NCI-H146 treated with DMSO at 0.1 percent for 48 hours (cell line): ENCODE results near the gene RSBN1.
"Not testable (repeated sequence)": the region's sequence is repeated elsewhere in the genome, so short reads cannot be mapped to it uniquely, and the experiment has no call there.

ENCODE experiments used
- DNase-seq: peaks from one replicate; lab custom pipeline; 2025; ENCODE audit not compliant: unreplicated experiment; lab: John Stamatoyannopoulos, UW

The RSBN1 gene

DNA sequence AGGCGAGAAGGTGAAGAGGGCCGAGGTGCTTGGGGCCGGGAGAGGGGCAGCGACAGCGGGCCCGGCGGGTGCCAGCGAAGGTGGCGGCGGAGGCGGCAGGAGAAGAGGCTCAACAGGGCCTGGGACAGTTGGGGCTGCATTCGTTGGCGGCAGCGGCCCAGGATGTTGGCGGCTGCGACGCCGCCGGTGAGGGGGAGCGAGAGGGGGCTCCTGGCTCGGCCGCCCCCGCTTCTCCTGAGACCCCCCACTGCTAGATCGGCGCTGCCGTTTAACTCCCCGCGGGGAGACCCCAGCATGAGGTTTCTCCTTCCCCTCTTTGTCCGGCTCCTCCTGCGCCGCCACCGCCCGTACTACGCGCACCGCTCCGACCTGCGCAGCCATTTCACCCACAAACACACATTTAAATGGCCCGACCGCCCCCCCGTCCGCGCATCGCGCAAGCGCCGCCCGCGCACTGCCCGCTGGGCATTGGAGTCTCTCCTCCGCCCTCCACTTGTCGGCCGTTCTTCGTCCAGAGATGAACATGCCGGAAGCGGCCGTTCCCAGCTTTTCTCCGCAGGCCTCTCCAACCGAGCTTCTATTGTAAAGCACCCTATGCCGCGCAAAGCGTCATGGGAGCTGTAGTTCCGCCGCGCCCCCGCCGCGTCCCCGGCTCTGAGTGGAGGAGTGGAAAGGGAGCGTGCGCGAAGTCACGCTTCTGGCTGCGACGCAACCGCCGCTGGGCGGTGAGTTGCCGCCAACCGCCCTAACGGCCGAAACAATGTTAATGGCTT, at the start of gene RSBN1:
RSBN1 (minus strand) TSS at position 589 of the 773 bp plus-strand sequence; CDS start at position 525, 64 bp downstream.
- DNase-seq: peak; percentile 96

DNA sequence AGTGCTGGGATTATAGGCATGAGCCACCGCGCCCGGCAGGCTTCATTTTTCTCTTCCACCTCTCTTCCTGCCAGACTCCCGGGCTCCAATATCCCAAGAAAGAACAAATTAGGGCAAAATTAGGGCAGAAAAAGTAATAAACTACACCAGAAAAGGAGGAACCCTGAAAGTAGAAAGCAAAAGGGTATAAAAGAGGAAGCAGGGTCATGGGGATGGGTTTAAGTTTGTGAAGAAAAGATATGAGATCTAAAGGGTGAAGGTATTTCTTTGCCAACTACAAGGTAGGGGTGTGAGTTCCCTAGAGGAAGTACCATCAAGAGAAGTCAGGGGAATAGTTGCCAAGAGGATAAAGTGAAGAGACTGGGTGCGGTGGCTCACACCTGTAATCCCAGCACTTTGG, 49.4 kb upstream of the RSBN1 start:
- no peak for DNase-seq

DNA sequence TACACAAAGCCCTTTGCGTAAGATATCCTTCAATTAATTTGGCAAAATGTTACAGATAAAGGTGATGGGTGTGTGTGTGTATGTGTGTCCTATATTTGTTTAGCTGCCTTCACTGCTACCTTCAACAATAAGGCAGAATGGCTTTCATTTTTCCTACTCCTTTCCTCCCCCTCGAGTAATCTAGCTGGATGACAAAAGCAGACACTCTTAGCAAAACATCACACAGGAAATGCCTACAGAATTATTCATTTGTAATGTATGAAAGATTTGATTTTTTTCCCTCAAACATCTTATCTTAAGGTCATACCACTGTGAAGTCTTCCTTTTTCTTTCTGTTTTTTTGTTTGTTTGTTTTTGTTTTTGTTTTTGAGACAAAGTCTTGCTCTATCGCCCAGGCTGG, 48.6 kb upstream of the RSBN1 start:
- DNase-seq: no peak

DNA sequence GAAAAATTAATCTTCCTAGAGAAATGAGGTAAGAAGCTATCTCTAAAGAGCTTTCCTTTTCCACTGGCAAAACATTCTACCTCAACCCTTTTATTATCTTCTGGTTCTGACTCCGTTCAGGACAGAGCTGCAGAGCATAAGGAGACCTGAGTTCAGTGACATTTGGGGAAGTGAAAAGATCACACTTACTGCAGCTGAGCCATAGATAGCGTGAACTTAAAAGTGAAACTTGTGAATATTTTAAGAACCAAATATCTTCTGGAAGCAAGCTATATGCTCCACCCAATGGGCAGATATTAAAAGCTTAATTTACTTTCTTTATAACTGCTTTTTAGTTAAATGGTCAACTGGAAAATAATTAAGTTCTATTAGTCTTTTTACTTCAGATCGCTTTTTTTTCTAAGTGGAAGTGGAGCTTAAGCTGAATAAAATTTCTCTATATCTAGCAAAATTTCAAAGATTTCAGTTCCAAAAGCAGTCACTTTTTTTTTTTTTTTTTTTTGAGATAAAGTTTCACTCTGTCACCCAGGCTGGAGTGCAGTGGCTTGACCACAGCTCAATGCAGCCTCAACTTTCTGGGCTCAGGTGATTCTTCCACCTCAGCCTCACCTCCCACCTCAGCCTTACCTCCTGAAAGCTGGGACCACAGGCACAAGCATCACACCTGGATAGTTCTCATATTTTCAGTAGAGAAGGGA, 47.4 kb upstream of the RSBN1 start:
- DNase-seq: no peak

DNA sequence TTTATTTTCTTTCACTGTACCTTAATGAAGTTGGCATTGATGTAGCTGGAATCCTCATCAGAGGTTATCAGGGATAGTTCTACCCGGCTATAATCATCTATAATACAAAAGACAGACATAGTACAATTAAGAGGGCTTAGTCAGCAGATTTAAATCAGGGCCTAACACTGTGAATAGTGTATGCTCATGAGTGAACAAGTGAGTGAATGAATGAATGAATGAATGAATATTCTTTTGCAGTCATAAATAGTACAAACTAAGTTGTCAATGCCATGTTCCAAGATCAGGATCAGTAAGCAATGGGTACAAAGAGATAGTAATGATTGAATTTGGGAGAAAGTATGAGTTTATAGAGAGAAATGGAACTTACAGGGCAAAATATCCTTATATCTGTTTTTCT, 46.7 kb upstream of the RSBN1 start:
- no peak for DNase-seq

DNA sequence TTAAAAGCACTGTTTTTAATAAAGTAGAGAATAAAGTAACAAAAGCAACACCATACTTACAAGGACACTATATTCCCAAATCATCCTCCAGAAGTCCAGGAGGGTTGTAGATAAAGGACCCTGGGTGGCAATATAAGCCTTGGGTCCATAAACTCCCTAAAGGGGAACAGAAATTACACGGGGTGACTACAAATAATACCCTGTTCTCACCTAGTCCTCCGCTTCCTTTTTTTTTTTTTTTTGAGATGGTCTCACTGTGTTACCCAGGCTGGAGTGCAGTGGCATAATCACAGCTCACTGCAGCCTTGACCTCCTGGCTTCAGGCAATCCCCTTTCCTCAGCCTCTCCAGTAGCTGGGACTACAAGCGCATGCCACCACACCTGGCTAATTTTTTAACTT, 46.1 kb upstream of the RSBN1 start:
- DNase-seq: no peak

DNA sequence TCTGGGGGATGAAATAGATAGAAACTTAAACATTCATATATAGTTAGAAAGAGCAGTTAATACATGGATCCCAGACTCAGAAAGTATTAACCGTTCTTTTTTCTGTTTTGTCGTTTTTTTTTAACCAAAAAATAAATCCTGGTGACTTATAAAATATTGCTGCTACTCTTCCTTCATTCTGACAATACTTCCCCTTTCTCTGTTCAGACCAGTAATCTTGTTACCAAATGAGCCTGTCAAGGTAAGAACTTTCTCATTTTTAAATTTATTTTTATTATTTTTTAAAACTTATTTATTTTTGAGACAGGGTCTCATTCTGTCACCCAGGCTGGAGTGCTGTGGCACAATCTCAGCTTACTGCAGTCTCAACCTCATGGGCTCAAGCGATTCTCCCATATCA, 45.5 kb upstream of the RSBN1 start:
- no peak for DNase-seq

DNA sequence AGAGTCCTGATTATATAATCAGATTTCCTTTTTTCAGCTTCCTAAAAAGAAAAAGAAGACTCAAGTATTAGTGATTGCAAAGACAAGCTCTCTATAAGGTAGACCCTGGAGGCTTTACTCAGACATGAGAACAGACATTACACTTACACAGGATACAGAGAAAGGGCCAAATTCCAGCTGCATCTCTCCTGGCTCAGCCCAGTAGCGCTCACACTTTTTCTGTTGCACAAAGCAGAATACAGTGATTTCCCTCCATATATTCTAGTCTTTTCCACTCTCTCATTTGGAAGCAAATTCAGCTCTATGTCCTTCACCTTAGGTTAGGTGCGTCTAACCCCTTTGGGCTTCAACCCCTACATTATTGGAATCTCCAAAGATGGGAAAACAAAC, 44.1 kb upstream of the RSBN1 start:
- no peak for DNase-seq

DNA sequence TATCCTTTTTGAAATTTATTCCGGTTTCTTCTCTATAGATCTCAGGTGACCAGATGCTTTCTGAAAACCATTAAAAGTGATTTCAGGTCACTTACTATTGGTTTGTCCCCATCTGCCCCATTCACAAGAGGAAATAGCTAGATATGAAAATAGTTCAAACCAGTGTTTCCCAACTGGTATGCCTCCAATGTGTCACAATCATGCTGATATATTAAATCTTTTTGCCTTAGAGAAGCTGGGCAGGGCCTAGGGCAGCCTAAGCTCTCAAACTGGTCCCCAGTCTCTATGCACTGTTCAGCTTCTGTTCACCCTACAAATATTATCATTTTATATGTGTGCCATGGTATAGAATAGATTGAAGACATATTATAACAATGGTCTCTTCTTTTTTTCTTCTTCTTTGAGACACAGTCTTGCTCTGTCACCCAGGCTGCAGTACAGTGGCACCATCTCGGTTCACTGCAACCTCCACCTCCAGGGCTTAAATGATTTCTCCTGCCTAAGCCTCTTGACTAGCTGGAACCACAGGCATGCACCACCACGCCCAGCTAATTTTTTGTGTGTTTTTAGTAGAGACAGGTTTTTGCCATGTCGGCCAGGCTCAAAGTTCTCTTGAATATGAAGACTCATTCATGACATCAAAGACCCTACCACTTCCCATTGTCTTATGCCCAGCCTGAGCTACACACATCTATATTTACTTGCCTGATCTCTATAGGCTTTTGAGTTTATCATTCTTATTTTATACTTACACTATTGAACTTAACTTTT, 43.5 kb upstream of the RSBN1 start:
- DNase-seq: no peak

DNA sequence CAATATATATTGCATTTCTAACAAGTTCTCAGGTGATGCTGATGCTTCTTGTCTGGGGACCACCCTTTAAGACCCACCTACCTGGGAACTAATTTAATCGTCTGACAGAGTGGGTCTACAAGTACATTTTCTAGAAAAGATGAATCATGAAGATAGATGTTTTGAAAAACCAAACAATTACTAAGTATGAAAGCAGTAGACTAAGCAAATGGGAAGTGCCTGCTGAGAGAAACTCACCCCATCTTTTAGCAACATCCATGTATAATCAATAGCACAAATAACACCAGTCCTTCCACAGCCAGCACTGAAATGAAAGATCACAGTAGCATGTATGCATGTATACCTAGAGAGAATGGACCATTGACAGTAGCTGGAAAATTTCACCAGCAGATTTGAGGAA, 42.0 kb upstream of the RSBN1 start:
- no peak for DNase-seq

DNA sequence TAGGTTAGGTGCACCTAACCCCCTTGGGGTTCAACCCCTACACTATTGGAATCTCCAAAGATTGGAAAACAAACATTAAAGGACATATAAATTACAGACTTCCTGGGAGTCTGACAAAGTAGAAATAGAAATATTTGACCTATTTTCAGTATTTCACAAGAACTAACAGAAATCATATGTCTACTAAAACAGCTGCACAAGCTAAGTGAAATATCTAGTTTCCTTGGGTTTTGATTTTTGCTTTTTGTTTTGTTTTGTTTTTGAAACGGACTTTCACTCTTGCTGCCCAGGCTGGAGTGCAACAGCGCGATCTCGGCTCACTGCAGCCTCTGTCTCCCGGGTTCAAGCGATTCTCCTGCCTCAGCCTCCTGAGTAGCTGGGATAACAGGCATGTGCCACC, 40.4 kb upstream of the RSBN1 start:
- not testable (repeated sequence) for DNase-seq

DNA sequence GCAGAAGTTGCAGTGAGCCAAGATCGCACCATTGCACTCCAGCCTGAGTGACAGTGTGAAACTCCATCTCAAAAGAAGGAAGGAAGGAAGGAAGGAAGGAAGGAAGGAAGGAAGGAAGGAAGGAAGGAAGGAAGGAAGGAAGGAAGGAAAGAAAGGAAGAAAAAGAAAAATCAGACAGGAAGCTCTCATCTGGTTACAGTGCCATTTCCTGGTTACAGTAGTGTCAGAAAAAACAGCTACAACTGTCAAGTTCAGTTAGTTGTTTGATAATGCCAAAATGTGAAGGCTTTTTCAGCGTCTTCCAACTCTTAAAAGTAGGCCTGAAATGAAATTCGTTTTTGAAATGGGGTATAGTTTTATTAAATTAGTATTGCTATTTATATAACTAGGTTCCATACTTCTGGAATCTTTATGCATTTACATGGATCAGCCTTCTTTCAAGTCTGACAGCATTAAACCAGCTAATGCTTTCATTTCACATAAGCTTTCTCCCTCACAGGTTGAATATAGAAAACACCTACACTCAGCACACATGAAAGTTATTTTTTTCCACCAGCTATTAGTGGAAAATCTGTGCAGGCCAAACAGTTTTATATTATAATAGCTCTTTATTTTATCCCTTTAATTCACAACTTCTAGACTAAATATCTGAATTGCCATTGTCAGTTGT, 38.0 kb upstream of the RSBN1 start:
- no peak for DNase-seq

DNA sequence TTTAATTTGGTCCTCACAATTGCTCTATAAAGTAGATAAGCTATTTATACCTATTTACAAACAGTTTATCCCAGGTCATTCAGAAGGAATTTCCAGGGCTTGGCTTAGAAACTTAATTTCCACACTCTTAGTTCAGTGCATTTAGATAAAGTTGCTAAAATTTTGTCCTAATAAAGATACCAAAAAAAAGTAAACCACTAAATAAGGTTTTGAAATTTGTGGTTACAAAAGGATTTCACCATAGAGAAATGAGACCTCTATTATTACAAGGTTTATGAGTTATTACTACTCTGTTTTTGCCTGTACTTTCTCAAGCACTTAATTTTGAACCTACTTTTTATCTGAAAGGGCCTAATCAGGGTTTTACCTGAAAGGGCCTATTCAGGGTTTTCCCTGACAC, 36.8 kb upstream of the RSBN1 start:
- no peak for DNase-seq

DNA sequence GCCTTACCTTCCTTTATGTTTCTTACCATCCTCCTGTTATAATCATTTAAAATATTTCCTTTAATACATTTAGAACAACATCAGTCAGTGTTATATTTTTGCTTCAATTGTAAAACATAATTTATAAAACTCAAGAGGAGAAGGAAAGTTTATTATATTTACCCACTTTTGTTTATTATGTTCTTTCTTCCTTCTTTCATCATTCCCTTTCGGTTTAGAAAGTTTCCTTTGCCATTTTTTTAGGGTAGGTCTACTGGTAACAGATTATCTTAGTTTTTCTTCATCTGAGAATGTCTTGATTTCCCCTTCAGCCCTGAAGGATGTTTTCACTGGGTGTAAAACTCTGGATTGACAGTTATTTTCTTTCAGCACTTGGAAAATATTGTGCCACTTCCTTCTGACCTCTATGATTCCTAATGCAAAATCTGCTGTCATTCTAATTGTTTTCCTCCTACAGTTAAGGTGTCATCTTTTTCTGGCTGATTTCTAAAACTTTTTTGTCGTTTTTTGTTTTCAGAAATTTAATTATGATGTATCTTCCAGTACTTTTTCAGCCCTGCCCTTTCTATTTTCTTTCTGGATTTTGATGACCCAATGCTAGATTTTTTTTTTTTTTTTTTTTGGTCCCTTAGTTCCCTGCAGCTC, 34.2 kb upstream of the RSBN1 start:
- DNase-seq: no peak

DNA sequence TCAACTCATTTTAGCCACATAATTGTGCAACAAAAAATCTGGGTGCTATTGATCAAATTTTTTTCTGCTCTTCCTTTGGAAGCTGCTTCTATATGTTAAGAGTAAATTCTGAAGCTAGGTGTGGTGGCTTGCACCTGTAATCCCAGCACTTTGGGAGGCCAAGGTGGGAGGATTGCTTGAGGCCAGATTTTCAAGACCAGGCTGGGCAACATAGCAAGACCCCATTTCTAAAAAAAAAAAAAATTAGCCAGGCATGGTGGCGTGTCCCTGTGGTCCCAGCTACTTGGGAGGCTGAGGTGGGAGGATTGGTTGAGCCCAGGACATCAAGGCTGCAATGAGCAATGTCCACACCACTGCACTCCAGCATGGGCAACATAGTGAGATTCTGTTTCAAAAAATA, 24.3 kb upstream of the RSBN1 start:
- DNase-seq: no peak

DNA sequence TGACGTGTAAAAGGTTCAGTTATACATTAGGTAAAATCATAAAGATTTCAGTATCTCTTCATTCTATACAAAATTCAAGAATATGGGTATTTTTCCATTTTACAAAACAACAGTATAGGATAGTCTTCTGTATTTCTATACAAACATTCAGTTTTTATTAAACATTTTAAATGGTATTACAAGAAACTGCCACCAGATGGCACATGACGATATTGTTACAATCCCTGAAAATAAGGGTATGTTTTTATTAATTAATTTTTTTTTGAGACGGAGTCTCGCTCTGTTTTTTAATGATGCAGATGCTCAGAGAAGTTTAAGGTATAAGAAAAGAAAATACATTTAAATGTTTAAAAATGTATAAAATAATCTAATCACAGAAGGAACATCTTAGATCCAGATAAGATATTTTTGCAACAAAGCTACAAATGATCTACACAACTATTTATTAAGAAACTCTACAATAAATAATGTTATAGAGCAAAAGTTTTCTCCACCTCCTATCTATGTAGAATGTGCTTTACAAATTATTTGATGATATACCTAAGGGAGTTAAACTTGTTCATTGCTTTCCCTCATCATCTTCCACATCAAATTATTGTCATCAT, 23.5 kb upstream of the RSBN1 start:
- peak; percentile 25 for DNase-seq

DNA sequence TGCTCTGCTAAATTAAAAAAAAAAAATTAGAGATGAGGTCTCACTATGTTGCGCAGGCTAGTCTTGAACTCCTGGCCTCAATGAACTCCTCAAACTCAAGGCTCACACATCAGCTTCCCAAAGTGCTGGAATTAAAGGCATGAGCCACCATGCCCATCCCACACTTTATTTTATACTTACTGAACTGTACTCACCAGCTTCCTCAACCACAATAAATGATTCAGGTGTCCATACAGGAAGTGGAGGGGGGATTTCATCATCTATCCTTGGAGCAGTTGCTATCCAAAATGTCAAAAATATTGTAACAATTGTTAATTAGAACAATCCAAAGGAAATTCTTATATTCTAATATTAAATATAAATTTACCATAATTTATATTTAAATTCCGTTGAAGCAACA, 22.4 kb upstream of the RSBN1 start:
- no peak for DNase-seq

DNA sequence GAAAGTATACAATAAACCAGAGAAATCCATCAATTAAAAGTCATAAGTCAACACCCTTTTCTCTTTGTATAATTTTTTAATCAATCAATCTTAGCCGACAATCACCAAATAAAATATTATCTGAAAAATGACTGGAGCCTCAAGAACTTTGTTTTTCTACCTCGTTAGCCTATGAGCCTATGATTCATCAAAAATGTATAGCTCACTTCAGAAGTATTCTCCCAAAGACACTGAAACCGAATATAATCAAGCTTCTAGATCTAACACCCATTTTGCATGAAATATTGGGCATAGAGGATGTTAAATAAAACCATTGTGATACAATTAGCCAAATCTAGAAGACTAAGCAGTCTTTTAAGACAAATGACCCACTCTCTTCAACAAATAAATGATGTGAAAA, 17.8 kb upstream of the RSBN1 start:
- DNase-seq: no peak

DNA sequence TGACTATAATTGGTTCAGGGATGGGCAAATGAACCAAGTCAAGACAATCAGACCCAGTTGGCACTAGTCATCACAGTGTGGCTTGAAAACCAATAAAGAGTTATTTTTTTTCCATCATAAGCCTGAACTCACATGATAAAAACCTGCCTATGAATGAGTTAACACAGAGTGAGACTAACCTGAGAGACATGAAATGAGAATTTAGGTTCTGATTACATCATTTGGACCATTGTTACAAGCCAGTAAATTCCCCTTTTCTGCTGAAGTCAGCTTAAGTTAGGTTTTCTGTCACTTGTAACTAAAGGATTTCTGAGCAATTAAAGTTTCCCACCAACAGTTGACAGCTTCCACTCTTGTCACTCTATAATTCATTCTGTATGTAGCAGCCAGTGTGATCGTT, 9.6 kb upstream of the RSBN1 start:
- no peak for DNase-seq

DNA sequence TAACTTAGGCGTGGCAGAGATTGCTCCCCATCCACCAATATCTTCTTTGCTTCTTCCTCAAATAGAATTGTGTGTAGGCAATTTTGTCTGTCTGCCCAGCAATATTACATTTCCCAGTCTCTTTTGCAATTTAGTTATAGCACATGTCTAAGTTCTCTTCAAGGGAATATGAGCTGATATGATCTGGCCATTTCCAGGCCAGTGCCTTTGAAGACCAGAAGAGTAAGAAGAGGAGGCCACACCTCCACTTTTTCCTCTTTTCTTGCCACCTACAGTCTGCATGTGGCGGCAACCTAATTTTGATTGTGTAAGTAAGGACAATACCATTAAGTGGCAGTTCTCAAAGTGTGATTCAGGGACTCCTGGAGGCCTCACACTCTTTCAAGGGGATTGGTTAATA, 6.3 kb upstream of the RSBN1 start:
- no peak for DNase-seq

DNA sequence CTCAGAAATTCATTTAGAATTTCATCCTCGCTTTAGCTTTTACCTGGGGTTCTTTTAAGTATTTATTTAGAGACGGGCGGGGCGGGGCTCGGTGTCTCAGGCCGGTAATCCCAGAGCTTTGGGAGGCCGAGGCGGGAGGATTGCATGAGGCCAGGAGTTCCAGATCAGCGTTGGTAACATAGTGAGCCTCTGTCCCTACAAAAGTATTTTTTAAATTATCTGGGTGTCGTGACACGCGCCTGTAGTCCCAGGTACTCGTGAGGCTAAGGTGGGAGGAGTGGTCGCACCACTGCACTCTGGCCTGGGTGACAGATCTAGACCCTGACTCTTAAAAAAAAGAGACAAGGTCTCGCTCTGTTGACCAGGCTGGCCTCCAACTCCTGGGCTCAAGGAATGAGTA, 942 bp upstream of the RSBN1 start:
- no peak for DNase-seq
